A549 (cell line): ENCODE measurements around the gene ALDOA.

ENCODE experiments used
- CTCF ChIP-seq: fragments of >200 bp; sonication (Bioruptor Twin); formaldehyde crosslinking; IDR thresholded peaks from 3 replicates; pipeline ENCODE4 v1.5.1; 2016
- EHMT2 ChIP-seq: fragments of 200-600 bp; sonication (generic); IDR thresholded peaks from 2 replicates; pipeline ENCODE4 v1.6.1; 2016; ENCODE audit warnings: antibody characterized with exemption, low read depth, mild to moderate bottlenecking, moderate library complexity
- ELK1 ChIP-seq: fragments of 150-350 bp; IDR thresholded peaks from 2 replicates; pipeline ENCODE4 v1.6.1; 2014; ENCODE audit warnings: low read depth, mild to moderate bottlenecking, low read length
- HOXB13 ChIP-seq: fragments of 250-450 bp; sonication (Bioruptor Pico); IDR thresholded peaks from 2 replicates; pipeline ENCODE4 v1.5.0; 2020; ENCODE audit warnings: low read depth, mild to moderate bottlenecking, moderate library complexity
- POLR2A ChIP-seq: IDR thresholded peaks from 2 replicates; pipeline ENCODE4 v1.6.1; 2012; ENCODE audit warnings: mild to moderate bottlenecking, low read length
- RFX5 ChIP-seq: fragments of 450-650 bp; IDR thresholded peaks from 2 replicates; pipeline ENCODE4 v1.7.1; 2014; ENCODE audit warnings: antibody characterized with exemption, mild to moderate bottlenecking, moderate library complexity
- RNF2 ChIP-seq: fragments of 200-600 bp; sonication (generic); IDR thresholded peaks from 2 replicates; pipeline ENCODE4 v1.6.1; 2016; ENCODE audit warnings: low read depth, mild to moderate bottlenecking, antibody characterized with exemption, moderate library complexity, borderline replicate concordance
- SMC3 ChIP-seq: fragments of >200 bp; sonication (Bioruptor Twin); formaldehyde crosslinking; IDR thresholded peaks from 3 replicates; pipeline ENCODE4 v1.6.1; 2018; ENCODE audit warnings: inconsistent platforms
- TF ChIP-seq, protein P1 (sequence below): fragments of 450-650 bp; IDR thresholded peaks from 2 replicates; pipeline ENCODE4 v1.6.1; 2014; ENCODE audit warnings: antibody characterized with exemption

- TF ChIP-seq ELK1 (no peak), EHMT2 (no peak), CTCF (no peak), POLR2A (no peak), SMC3 (no peak), RFX5 (no peak), RNF2 (no peak), HOXB13 (CRISPR knock-in tag) (no peak)
- TF ChIP-seq, protein P1, sequence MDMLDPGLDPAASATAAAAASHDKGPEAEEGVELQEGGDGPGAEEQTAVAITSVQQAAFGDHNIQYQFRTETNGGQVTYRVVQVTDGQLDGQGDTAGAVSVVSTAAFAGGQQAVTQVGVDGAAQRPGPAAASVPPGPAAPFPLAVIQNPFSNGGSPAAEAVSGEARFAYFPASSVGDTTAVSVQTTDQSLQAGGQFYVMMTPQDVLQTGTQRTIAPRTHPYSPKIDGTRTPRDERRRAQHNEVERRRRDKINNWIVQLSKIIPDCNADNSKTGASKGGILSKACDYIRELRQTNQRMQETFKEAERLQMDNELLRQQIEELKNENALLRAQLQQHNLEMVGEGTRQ, result no peak
Measured at GRCh38 chr16:30096862-30097563, 31.5 kb downstream of the ALDOA start.
